H1 (cell line): ENCODE measurements around the gene MAFG. TPM values are rescaled to one million over a fixed set of nuclear protein-coding genes. Genes with fewer than 3 reads are reported as not detected.

Experiments used
- ASH2L ChIP-seq: fragments of 200-600, 300-600 bp; sonication (generic); IDR thresholded peaks from one replicate; pipeline ENCODE4 v1.7.1; 2017; ENCODE audit warnings: low read length
- CEBPB ChIP-seq: IDR thresholded peaks from 2 replicates; pipeline ENCODE4 v1.6.1; 2012; ENCODE audit warnings: low read depth, low read length
- EGR1 ChIP-seq: IDR thresholded peaks from 2 replicates; pipeline ENCODE4 v1.6.1; 2011; ENCODE audit warnings: low read depth, low read length, borderline replicate concordance
- PHF8 ChIP-seq: fragments of 200-600 bp; sonication (generic); conservative IDR thresholded peaks from 2 replicates; pipeline ENCODE4 v1.7.1; 2012; ENCODE audit warnings: low read depth, mild to moderate bottlenecking, inconsistent platforms, low read length, moderate library complexity
- POLR2A ChIP-seq, 2 experiments: IDR thresholded peaks; 1 replicate in 1 of 2; 2 replicates in 1 of 2; pipeline ENCODE4 v1.6.1; 2011; ENCODE audit warnings: low read depth in 2 of 2, low read length in 2 of 2, mild to moderate bottlenecking in 2 of 2; ENCODE audit errors: control extremely low read depth in 1 of 2
- SIRT6 ChIP-seq: IDR thresholded peaks from one replicate; pipeline ENCODE4 v1.7.1; 2012; ENCODE audit warnings: low read length, inconsistent platforms
- TAF1 ChIP-seq: IDR thresholded peaks from 2 replicates; pipeline ENCODE4 v1.6.1; 2011; ENCODE audit warnings: mild to moderate bottlenecking, low read depth, low read length
- polyA plus RNA-seq, 7 experiments: library from polyadenylated mRNA; depleted of rRNA in 3 of 7; stranded (reverse) in 5 of 7; unstranded in 2 of 7; fragments of >200 nt in 5 of 7; fragments of 200-250 nt in 2 of 7; gene quantifications; 1 replicate in 5 of 7; 2 replicates in 1 of 7; 4 replicates in 1 of 7; pipeline versions ENCODE4 v1.2.1 to v1.2.3, GENCODE V29; 2011 to 2013; ENCODE audit warnings: missing spikeins in 2 of 7, mixed read lengths in 2 of 7
- total RNA-seq: library from RNA; stranded (reverse); fragmentation: NEBNext Ultra II Directional; extraction: Animal tissue kit (Norgen Biotek cat#: 25700); gene quantifications from 2 replicates; pipeline ENCODE4 v1.2.1, GENCODE V29; 2021
- TF ChIP-seq, protein P1 (sequence below), 3 experiments: IDR thresholded peaks; 1 replicate in 2 of 3; 2 replicates in 1 of 3; pipeline versions ENCODE4 v1.5.1 to v1.6.1; 2011; ENCODE audit warnings: low read length in 3 of 3, mild to moderate bottlenecking in 3 of 3, inconsistent platforms in 2 of 3, low read depth in 1 of 3, moderate library complexity in 1 of 3; ENCODE audit not compliant: insufficient read depth in 1 of 3; ENCODE audit errors: control extremely low read depth in 1 of 3
- TF ChIP-seq, protein P2 (sequence below): IDR thresholded peaks from 2 replicates; pipeline ENCODE4 v1.6.1; 2012; ENCODE audit warnings: inconsistent platforms

Gene MAFG
- total and polyA plus RNA-seq, 2 of the 8 experiments (the other 6 are each of a cell fraction or from before 2014, with no cell fraction given): 25.5 to 26.9 TPM

DNA sequence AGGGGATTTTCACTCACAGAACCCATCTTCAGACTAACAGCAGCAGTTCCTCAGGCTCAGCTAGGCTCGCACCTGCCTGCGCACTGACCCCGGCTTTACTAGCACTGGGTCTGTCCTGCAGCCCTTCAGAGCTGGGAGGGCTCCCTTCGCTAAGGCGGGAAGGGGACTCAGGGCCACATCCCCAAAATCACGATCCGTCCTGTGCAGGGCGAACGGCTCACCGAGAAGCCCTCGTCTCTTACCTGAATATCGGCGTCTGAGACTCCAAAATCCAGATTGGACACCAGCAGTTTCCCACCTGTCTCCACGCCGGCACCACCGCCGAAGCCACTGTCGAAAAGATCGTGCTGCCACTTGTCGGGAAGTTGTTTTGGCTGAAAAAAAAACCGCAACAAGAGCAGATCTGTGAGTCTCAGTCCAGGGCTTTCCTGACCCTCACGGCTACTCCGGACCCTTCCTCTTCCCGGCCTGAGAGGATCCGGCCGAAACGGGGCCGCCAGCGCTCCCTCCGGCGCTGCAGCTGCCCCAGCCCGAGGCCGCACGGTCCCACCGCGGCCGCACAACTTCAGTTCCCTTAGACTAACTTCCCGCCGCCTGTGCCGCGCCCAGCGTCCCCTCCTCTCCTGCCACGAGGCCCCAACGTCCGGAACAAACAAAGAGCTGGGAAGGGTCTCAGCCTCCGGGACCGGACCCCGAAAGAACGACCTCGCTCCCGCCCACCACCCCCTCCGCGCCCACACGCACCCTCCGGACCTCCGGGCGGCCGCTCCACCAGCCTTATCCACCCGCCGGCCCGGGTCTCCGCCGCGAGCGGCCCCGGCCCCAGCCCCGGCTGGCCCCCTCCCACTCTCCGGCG, 36.9 kb downstream of the MAFG start (continued):
- no peak for TF ChIP-seq EGR1
- 0 out of 3 replicates have a peak, but pooled peaks of 1 of the 2 experiments have one; percentile 21 for TF ChIP-seq POLR2A (IDR thresholded peaks at IDR 0.05; ENCODE audit: control extremely low read depth in 1 of 2, low read depth in 2 of 2, low read length in 2 of 2)
- peak; percentile 20; the same call in 1 of the 2 replicates for TF ChIP-seq PHF8
- TF ChIP-seq ASH2L: no peak
- no peak for TF ChIP-seq TAF1
- TF ChIP-seq, protein P1, sequence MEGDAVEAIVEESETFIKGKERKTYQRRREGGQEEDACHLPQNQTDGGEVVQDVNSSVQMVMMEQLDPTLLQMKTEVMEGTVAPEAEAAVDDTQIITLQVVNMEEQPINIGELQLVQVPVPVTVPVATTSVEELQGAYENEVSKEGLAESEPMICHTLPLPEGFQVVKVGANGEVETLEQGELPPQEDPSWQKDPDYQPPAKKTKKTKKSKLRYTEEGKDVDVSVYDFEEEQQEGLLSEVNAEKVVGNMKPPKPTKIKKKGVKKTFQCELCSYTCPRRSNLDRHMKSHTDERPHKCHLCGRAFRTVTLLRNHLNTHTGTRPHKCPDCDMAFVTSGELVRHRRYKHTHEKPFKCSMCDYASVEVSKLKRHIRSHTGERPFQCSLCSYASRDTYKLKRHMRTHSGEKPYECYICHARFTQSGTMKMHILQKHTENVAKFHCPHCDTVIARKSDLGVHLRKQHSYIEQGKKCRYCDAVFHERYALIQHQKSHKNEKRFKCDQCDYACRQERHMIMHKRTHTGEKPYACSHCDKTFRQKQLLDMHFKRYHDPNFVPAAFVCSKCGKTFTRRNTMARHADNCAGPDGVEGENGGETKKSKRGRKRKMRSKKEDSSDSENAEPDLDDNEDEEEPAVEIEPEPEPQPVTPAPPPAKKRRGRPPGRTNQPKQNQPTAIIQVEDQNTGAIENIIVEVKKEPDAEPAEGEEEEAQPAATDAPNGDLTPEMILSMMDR (IDR thresholded peaks at IDR 0.05; ENCODE audit: control extremely low read depth in 1 of 3, insufficient read depth in 1 of 3, low read depth in 1 of 3, low read length in 3 of 3): no peak
- no peak for TF ChIP-seq CEBPB
- TF ChIP-seq, protein P2, sequence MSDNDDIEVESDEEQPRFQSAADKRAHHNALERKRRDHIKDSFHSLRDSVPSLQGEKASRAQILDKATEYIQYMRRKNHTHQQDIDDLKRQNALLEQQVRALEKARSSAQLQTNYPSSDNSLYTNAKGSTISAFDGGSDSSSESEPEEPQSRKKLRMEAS: peak; percentile 24; the same call in 1 of the 2 replicates
- TF ChIP-seq SIRT6: no peak
